Astrocyte of the spinal cord (primary cell): Measurements from ENCODE around the gene GNAS-AS1.

Experiments
- DNase-seq: peaks from one replicate; pipeline ENCODE4 v3.0.0; 2011; ENCODE audit warnings: low read depth, low spot score
- H3K4me3 ChIP-seq: 2 replicates; pipeline ENCODE4 v1.5.1; 2011; ENCODE audit warnings: low read depth, mild to moderate bottlenecking, low read length, moderate library complexity
- in situ Hi-C: cut with HindIII; loops from 2 replicates; pipeline ENCODE4 v1.10.0; 2017; ENCODE audit warnings: low sequenced_read_pairs
- TF ChIP-seq, protein P1 (sequence below): IDR thresholded peaks from 2 replicates; pipeline ENCODE4 v1.5.1; 2012; ENCODE audit warnings: low read depth, mild to moderate bottlenecking, low read length, inconsistent platforms

GNAS-AS1 gene

DNA sequence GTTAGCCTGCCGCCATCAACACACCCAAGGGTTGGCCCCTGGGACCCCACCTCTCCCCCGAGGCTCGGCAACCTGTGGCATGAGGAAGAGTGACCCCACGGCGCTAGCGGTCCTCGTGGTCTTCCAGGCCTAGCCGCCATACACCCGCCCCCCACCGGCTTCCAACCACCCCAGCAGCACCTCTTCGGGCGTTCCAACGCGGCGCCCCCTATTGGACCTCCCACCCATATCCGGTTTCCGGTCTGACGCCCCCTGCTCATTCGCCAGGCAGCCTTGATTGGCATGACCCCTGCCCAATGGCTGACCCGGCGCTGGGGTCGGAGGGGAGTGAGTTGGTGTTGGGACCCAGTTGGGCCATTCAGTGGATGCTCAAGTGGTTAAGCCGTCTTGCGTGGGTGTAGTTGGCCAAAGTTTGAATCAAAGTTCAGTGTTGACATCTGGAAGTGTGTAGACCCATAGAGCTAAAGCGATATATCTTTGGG is at the start of gene GNAS-AS1:
Gene GNAS-AS1 (minus strand): TSS at position 210 of the 482 bp plus-strand sequence.
- TF ChIP-seq, protein P1, sequence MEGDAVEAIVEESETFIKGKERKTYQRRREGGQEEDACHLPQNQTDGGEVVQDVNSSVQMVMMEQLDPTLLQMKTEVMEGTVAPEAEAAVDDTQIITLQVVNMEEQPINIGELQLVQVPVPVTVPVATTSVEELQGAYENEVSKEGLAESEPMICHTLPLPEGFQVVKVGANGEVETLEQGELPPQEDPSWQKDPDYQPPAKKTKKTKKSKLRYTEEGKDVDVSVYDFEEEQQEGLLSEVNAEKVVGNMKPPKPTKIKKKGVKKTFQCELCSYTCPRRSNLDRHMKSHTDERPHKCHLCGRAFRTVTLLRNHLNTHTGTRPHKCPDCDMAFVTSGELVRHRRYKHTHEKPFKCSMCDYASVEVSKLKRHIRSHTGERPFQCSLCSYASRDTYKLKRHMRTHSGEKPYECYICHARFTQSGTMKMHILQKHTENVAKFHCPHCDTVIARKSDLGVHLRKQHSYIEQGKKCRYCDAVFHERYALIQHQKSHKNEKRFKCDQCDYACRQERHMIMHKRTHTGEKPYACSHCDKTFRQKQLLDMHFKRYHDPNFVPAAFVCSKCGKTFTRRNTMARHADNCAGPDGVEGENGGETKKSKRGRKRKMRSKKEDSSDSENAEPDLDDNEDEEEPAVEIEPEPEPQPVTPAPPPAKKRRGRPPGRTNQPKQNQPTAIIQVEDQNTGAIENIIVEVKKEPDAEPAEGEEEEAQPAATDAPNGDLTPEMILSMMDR, result no peak
- in situ Hi-C loops, result no loop called here
- peak; percentile 89 for DNase-seq
- peak within 1 kb of the TSS; percentile 77 for H3K4me3 ChIP-seq

DNA sequence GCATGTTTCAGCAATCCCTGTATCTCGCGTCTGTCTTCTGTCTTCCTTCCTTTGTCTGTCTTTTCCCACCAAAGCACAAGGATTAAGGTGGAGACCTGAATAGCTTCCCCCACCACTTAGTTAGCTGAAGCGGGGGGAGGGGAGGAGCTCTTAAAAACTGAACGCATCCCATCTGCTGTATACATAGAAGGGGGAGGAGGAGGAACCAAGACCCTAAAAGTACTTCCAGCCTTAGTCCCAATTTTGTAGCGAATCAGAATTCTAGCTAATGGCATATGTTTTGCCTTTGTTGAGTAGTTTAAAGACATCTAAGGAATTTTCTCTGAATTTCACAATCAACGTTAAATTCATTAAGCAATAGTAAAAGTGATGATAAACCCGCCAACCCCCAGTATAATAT is 49.7 kb upstream of the GNAS-AS1 start:
- TF ChIP-seq, protein P1, result no peak
- H3K4me3 ChIP-seq, result no peak overlapping the region
- DNase-seq, result no peak
- in situ Hi-C loops, result no loop called here

DNA sequence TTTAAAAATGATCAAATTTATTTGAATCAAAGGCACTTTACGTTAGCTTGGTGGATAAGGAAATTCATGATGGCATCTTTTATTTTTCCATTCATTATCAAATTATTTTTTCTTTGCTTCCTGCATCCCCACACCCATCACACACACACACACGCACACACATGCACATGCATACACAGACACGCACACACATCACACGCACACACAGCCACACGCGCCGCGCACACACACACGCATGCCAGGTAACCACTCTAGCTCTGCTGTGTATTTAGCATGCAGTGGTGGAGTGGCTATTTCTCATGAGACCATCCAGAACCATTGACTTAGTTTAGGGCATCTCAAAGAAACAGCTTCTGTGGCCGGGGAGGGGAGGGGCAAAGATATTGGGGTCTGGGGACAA is 48.8 kb upstream of the GNAS-AS1 start:
- TF ChIP-seq, protein P1, result no peak
- no peak for DNase-seq
- H3K4me3 ChIP-seq, result no peak overlapping the region
- in situ Hi-C loops, result no loop called here

DNA sequence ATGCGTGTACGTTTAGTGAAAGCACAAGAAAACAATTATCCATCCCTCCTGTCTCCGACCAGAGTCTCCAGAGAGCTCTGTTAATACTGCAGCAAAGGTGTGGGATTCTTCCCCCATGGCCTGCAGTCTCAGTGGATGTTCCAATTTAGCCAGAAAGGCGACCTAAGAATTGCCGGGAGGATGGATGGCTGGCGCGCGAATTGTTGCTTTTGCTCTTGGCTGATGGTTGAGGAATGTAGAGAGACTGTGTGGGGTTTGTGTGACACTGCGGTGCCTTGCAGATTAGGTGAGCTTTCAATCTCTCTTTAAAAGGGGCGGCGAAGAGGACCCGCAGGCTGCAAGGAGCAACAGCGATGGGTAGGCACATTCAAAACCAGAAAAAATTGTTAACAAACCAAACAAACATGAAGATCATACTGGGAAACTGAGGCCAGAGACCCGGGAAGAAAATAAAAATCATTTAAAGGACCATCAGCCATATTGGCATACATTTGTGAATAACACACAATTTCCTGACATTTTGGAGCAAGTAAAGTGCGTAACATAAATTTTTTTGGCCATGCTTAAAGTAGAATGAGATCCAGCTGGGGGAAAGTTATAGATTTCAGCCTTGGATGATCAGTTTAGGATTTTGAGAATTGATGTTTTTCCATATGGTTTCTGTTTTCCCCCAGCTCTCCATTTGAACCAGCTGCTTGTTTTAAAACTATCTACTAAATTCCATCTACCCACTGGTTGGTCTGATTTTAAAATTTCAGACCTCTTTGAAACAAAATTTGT is 48.1 kb upstream of the GNAS-AS1 start:
- TF ChIP-seq, protein P1, result no peak
- in situ Hi-C loops, result no loop called here
- no peak overlapping the region for H3K4me3 ChIP-seq
- no peak for DNase-seq

DNA sequence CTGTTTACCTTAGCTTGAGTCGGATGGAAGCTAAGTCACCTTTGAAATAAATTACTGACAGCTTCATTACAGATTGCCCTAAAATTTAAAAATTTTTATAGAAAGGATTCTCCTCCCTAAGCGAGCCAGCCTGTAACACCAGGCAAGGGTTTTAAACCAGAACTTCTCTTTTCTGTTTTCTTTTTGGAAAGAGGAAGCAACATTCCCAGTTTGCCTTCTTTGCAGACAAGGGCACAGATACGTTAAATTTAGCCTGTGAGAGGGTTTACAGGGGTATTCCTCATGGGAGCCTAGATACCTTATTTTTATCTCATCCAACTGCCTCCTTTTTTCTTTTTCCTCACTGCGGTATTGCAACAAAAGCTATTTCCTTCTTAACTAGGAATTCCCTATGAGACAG is 46.8 kb upstream of the GNAS-AS1 start:
- in situ Hi-C loops, result no loop called here
- no peak overlapping the region for H3K4me3 ChIP-seq
- TF ChIP-seq, protein P1, result no peak
- no peak for DNase-seq

DNA sequence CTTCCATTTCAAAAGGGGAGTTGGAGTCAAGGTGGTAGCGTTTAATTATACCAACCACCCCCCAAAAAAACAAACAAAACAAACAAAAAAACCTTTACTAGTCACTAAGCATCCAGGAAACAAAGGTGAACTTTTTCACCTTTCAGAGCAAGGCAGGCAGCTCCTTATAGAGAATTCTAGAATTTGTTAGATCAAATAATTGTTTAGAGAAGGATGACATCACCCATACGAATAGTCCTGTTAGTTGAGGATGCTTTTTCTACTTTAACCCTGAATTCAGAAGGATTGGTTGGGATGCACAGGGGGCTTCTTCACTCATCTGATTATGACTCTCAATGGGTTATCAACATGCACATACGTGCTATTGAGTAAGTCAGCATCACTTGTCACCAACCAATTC is 46.1 kb upstream of the GNAS-AS1 start:
- in situ Hi-C loops, result no loop called here

More for the DNA sequence above, 46.1 kb upstream of the GNAS-AS1 start:
- DNase-seq, result no peak
- TF ChIP-seq, protein P1, result no peak
- no peak overlapping the region for H3K4me3 ChIP-seq
